ENCODE measurements around the gene IRF9.

GRCh38 chr14:24132976-24133375, 28.1 kb upstream of the IRF9 start:
- TF ChIP-seq, protein P1, sequence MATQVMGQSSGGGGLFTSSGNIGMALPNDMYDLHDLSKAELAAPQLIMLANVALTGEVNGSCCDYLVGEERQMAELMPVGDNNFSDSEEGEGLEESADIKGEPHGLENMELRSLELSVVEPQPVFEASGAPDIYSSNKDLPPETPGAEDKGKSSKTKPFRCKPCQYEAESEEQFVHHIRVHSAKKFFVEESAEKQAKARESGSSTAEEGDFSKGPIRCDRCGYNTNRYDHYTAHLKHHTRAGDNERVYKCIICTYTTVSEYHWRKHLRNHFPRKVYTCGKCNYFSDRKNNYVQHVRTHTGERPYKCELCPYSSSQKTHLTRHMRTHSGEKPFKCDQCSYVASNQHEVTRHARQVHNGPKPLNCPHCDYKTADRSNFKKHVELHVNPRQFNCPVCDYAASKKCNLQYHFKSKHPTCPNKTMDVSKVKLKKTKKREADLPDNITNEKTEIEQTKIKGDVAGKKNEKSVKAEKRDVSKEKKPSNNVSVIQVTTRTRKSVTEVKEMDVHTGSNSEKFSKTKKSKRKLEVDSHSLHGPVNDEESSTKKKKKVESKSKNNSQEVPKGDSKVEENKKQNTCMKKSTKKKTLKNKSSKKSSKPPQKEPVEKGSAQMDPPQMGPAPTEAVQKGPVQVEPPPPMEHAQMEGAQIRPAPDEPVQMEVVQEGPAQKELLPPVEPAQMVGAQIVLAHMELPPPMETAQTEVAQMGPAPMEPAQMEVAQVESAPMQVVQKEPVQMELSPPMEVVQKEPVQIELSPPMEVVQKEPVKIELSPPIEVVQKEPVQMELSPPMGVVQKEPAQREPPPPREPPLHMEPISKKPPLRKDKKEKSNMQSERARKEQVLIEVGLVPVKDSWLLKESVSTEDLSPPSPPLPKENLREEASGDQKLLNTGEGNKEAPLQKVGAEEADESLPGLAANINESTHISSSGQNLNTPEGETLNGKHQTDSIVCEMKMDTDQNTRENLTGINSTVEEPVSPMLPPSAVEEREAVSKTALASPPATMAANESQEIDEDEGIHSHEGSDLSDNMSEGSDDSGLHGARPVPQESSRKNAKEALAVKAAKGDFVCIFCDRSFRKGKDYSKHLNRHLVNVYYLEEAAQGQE (IDR thresholded peaks at IDR 0.05; ENCODE audit: low read depth), result no peak
- TF ChIP-seq, protein P2, sequence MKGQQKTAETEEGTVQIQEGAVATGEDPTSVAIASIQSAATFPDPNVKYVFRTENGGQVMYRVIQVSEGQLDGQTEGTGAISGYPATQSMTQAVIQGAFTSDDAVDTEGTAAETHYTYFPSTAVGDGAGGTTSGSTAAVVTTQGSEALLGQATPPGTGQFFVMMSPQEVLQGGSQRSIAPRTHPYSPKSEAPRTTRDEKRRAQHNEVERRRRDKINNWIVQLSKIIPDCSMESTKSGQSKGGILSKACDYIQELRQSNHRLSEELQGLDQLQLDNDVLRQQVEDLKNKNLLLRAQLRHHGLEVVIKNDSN (IDR thresholded peaks at IDR 0.05), result no peak
- TF ChIP-seq CREB1 (IDR thresholded peaks at IDR 0.05; ENCODE audit: low read depth) (no peak), EP300 (IDR thresholded peaks at IDR 0.05; ENCODE audit: borderline replicate concordance) (no peak), RAD21 (IDR thresholded peaks at IDR 0.05; ENCODE audit: low read depth) (no peak), ZBTB7A (IDR thresholded peaks at IDR 0.05; ENCODE audit: low read depth) (no peak), EGR1 (IDR thresholded peaks at IDR 0.05) (no peak), TCF12 (IDR thresholded peaks at IDR 0.05; ENCODE audit: low read depth) (no peak), FOXM1 (IDR thresholded peaks at IDR 0.05; ENCODE audit: borderline replicate concordance, low read depth) (no peak), MAX (IDR thresholded peaks at IDR 0.05) (no peak), NFIC (IDR thresholded peaks at IDR 0.05) (no peak)
